Liver (tissue), 9 donors: Measurements from ENCODE around the gene CD79A. TPM values are rescaled to one million over a fixed set of nuclear protein-coding genes. Genes with fewer than 3 reads are reported as not detected.

Source experiments
- DNase-seq: peaks from one replicate; pipeline ENCODE4 v3.0.0-alpha.2; 2017; ENCODE audit warnings: low spot score
- H3K27ac ChIP-seq, 2 donors: one replicate each; pipeline ENCODE4 v1.7.0; 2013; ENCODE audit warnings: inconsistent platforms in 2 of 2, low read length in 2 of 2, control low read depth in 1 of 2, low read depth in 1 of 2, mild to moderate bottlenecking in 1 of 2
- H3K27me3 ChIP-seq, 4 donors: one replicate each; pipeline versions ENCODE4 v1.6.1 to v1.7.0; 2013; ENCODE audit warnings: low read length in 3 of 4, inconsistent platforms in 1 of 4, mild to moderate bottlenecking in 1 of 4, moderate library complexity in 1 of 4; ENCODE audit not compliant: control insufficient read depth in 4 of 4, insufficient read depth in 4 of 4
- H3K36me3 ChIP-seq, 4 donors: one replicate each; pipeline versions ENCODE4 v1.6.1 to v1.7.0; 2013; ENCODE audit warnings: low read length in 3 of 4, mild to moderate bottlenecking in 3 of 4, low read depth in 1 of 4, moderate library complexity in 1 of 4; ENCODE audit not compliant: control insufficient read depth in 4 of 4, insufficient read depth in 3 of 4
- H3K4me1 ChIP-seq, 4 donors: one replicate each; pipeline versions ENCODE4 v1.6.1 to v1.7.0; 2013; ENCODE audit warnings: low read length in 3 of 4, mild to moderate bottlenecking in 3 of 4, moderate library complexity in 1 of 4; ENCODE audit not compliant: control insufficient read depth in 4 of 4, insufficient read depth in 4 of 4
- H3K4me3 ChIP-seq, 3 donors: one replicate each; pipeline versions ENCODE4 v1.6.1 to v1.7.0; 2013; ENCODE audit warnings: low read length in 3 of 3, control low read depth in 1 of 3, low read depth in 1 of 3, mild to moderate bottlenecking in 1 of 3
- H3K9ac ChIP-seq, 2 donors: one replicate each; pipeline ENCODE4 v1.7.0; 2013; ENCODE audit warnings: low read length in 2 of 2, mild to moderate bottlenecking in 2 of 2, moderate library complexity in 2 of 2, control low read depth in 1 of 2, low read depth in 1 of 2
- H3K9me3 ChIP-seq, 4 donors: one replicate each; pipeline versions ENCODE4 v1.6.1 to v1.7.0; 2013; ENCODE audit warnings: low read length in 3 of 4; ENCODE audit not compliant: control insufficient read depth in 4 of 4
- EGR1 ChIP-seq, 2 donors: IDR thresholded peaks; 2 replicates each; pipeline ENCODE4 v1.6.1; 2016 to 2018; ENCODE audit warnings: antibody characterized with exemption in 2 of 2, low read depth in 2 of 2
- FOXA1 ChIP-seq: IDR thresholded peaks from 2 replicates; pipeline ENCODE4 v1.6.1; 2016; ENCODE audit warnings: antibody characterized with exemption
- FOXA2 ChIP-seq: IDR thresholded peaks from 2 replicates; pipeline ENCODE4 v1.6.1; 2016; ENCODE audit warnings: antibody characterized with exemption
- GABPA ChIP-seq, 2 donors: IDR thresholded peaks in 1 of 2; conservative IDR thresholded peaks in 1 of 2; 2 replicates each; pipeline ENCODE4 v1.6.1; 2016; ENCODE audit warnings: antibody characterized with exemption in 2 of 2, mild to moderate bottlenecking in 1 of 2, moderate library complexity in 1 of 2
- HNF4A ChIP-seq, 2 donors: conservative IDR thresholded peaks; 2 replicates each; pipeline ENCODE4 v1.6.1; 2016; ENCODE audit warnings: antibody characterized with exemption in 2 of 2, mild to moderate bottlenecking in 2 of 2
- HNF4G ChIP-seq: IDR thresholded peaks from 2 replicates; pipeline ENCODE4 v1.6.1; 2016; ENCODE audit warnings: antibody characterized with exemption
- NR2F2 ChIP-seq: IDR thresholded peaks from 2 replicates; pipeline ENCODE4 v1.6.1; 2016; ENCODE audit warnings: antibody characterized with exemption
- RAD21 ChIP-seq, 2 donors: IDR thresholded peaks; 2 replicates each; pipeline ENCODE4 v1.6.1; 2016; ENCODE audit warnings: antibody characterized with exemption in 2 of 2, mild to moderate bottlenecking in 2 of 2
- RXRA ChIP-seq, 2 donors: IDR thresholded peaks; 2 replicates each; pipeline ENCODE4 v1.6.1; 2017 to 2018; ENCODE audit warnings: antibody characterized with exemption in 2 of 2, mild to moderate bottlenecking in 1 of 2
- SP1 ChIP-seq: IDR thresholded peaks from 2 replicates; pipeline ENCODE4 v1.6.1; 2018; ENCODE audit warnings: antibody characterized with exemption, mild to moderate bottlenecking
- TAF1 ChIP-seq: conservative IDR thresholded peaks from 2 replicates; pipeline ENCODE4 v1.6.1; 2016; ENCODE audit warnings: antibody characterized with exemption, mild to moderate bottlenecking
- YY1 ChIP-seq: IDR thresholded peaks from 2 replicates; pipeline ENCODE4 v1.6.1; 2016; ENCODE audit warnings: antibody characterized with exemption, mild to moderate bottlenecking
- WGBS: extraction: QIAGEN DNeasy Blood & Tissue Kit; methylation state at CpG from one replicate; pipeline ENCODE4 v1.1.7; 2013; 5-methylcytosine and 5-hydroxymethylcytosine counted together
- polyA plus RNA-seq, 2 donors: library from polyadenylated mRNA; stranded (reverse) in 1 of 2; unstranded in 1 of 2; fragments of 200-250 nt in 1 of 2; fragments of >200 nt in 1 of 2; fragmentation: Nextera tagmentation in 1 of 2; extraction: Ambion mirVana in 1 of 2; gene quantifications; one replicate each; pipeline versions ENCODE4 v1.2.1 to v1.2.3, GENCODE V29; 2013 to 2015
- total RNA-seq, 2 donors: library from RNA; depleted of rRNA; stranded (reverse); fragments of >200 nt; gene quantifications; one replicate each; pipeline ENCODE4 v1.2.3, GENCODE V29; 2014
- TF ChIP-seq, protein P1 (sequence below): fragments of 150-350 bp; IDR thresholded peaks from 2 replicates; pipeline ENCODE4 v1.5.1; 2017; ENCODE audit warnings: improper control_type of control experiment, low read depth, low read length; ENCODE audit not compliant: missing input control
- TF ChIP-seq, protein P2 (sequence below): IDR thresholded peaks from 2 replicates; pipeline ENCODE4 v1.6.1; 2016; ENCODE audit warnings: antibody characterized with exemption
- TF ChIP-seq, protein P3 (sequence below): IDR thresholded peaks from 2 replicates; pipeline ENCODE4 v1.6.1; 2016; ENCODE audit warnings: antibody characterized with exemption
- donor health status: healthy.
- donor health status: healthy.
- donor health status: healthy.
- donor health status: healthy.
- donor health status: healthy.

CD79A gene
- total and polyA plus RNA-seq, 4 donors, result 0.43 to 5.0 (median 2.0) TPM

DNA sequence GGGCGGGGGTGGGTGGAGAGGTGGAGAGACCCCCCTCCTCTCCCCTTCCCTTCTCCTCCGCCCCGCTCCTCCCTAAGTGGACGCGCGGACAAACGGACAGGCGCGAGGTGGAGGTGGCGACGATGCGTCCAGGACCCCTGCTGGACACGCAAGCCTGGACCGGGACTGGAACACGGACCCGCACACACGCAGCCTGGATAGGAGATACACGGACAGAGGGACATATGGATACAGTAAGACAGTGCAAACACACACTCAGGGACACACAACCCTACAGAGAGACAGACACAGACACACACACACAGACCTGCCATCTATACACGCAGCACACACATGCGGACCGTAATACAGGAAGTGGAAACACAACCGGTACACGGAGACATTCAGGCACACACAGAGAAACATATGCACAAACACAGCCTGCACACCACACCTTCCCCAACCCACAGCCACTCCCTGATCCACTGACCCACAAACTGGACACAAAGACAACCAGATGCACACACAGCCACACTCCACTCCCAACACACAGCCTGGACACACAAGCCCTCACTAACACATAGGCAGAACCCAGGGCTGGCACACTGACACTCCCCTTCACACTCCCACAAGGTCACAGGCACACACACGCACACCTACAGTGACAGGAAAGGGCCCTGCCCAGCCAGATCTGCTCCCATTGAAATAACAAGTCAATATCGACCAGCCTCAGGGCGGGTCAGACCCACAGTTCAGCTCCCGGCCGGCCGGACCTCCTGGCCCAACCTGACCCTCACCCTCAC, 51.9 kb downstream of the CD79A start:
- DNase-seq, result no peak
- H3K9ac ChIP-seq, result no peak overlapping the region

DNA sequence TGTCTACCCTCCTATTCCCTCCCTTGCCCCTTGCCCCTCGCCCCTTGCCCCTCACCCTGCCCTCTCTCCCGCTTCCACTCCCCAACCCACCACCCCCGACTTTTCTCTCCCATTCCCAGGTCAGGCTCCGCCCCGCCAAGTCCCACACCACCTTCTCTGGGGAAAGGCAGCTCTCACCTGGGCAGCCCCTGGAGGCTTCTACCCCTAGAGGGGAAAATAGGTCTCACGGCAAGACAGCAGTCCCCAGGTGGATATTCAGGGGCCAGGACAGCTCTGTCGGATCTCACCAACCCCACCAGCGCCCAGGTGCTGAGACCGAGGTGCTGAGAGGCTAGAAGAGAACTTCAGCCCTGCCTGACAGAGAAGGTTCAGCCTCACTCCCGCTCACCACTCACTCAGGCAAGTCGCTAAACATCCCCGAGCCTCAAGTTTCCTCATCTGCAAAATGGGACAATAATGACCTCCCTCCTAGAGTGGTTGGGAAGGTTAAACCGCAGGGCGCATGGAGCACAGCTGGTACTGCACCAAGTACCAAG, 52.5 kb downstream of the CD79A start:
- H3K4me1 ChIP-seq, result peaks cover 6 to 11% (median 8%) of the 10 kb centered on the region in 4 donors
- H3K36me3 ChIP-seq, result no peaks in the 10 kb centered on the region
- H3K27me3 ChIP-seq, result peaks cover 0 to 19% (median 10%) of the 10 kb centered on the region in 4 donors
- no peak overlapping the region for H3K27ac ChIP-seq
- TF ChIP-seq RXRA (IDR thresholded peaks at IDR 0.05) (no peak), TAF1 (no peak), NR2F2 (no peak), EGR1 (IDR thresholded peaks at IDR 0.05; ENCODE audit: low read depth in 2 of 2) (no peak), YY1 (no peak), HNF4G (no peak), FOXA2 (no peak), FOXA1 (no peak), SP1 (no peak), GABPA (IDR thresholded peaks at IDR 0.05 in 1 of 2, conservative IDR thresholded peaks at IDR 0.05 in 1 of 2) (no peak), RAD21 (IDR thresholded peaks at IDR 0.05) (no peak)
- TF ChIP-seq, protein P1, sequence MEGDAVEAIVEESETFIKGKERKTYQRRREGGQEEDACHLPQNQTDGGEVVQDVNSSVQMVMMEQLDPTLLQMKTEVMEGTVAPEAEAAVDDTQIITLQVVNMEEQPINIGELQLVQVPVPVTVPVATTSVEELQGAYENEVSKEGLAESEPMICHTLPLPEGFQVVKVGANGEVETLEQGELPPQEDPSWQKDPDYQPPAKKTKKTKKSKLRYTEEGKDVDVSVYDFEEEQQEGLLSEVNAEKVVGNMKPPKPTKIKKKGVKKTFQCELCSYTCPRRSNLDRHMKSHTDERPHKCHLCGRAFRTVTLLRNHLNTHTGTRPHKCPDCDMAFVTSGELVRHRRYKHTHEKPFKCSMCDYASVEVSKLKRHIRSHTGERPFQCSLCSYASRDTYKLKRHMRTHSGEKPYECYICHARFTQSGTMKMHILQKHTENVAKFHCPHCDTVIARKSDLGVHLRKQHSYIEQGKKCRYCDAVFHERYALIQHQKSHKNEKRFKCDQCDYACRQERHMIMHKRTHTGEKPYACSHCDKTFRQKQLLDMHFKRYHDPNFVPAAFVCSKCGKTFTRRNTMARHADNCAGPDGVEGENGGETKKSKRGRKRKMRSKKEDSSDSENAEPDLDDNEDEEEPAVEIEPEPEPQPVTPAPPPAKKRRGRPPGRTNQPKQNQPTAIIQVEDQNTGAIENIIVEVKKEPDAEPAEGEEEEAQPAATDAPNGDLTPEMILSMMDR, result no peak
- TF ChIP-seq, protein P2, sequence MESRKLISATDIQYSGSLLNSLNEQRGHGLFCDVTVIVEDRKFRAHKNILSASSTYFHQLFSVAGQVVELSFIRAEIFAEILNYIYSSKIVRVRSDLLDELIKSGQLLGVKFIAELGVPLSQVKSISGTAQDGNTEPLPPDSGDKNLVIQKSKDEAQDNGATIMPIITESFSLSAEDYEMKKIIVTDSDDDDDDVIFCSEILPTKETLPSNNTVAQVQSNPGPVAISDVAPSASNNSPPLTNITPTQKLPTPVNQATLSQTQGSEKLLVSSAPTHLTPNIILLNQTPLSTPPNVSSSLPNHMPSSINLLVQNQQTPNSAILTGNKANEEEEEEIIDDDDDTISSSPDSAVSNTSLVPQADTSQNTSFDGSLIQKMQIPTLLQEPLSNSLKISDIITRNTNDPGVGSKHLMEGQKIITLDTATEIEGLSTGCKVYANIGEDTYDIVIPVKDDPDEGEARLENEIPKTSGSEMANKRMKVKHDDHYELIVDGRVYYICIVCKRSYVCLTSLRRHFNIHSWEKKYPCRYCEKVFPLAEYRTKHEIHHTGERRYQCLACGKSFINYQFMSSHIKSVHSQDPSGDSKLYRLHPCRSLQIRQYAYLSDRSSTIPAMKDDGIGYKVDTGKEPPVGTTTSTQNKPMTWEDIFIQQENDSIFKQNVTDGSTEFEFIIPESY, result no peak
- TF ChIP-seq, protein P3, sequence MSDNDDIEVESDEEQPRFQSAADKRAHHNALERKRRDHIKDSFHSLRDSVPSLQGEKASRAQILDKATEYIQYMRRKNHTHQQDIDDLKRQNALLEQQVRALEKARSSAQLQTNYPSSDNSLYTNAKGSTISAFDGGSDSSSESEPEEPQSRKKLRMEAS, result no peak
- no peak for DNase-seq
- H3K9me3 ChIP-seq, result no peaks in the 10 kb centered on the region
- 24% methylated on average over 14 of the region's 14 CpGs for WGBS
- no peak overlapping the region for H3K9ac ChIP-seq
- no peak overlapping the region for H3K4me3 ChIP-seq

More for the DNA sequence above, 51.9 kb downstream of the CD79A start:
- Histone ChIP-seq H3K36me3 (no peaks in the 10 kb centered on the region), H3K9me3 (no peaks in the 10 kb centered on the region), H3K4me1 (peaks cover 6 to 11% (median 8%) of the 10 kb centered on the region in 4 donors), H3K27ac (no peak overlapping the region), H3K27me3 (peaks cover 0 to 16% (median 10%) of the 10 kb centered on the region in 4 donors), H3K4me3 (peak overlapping the region in 1 of 3 donors; percentile 39)
- WGBS, result 4% methylated on average over 29 of the region's 29 CpGs
- TF ChIP-seq HNF4A (conservative IDR thresholded peaks at IDR 0.05) (no peak), SP1 (no peak), NR2F2 (no peak)
